ENCODE measurements around the gene SP100.

The SP100 gene

DNA sequence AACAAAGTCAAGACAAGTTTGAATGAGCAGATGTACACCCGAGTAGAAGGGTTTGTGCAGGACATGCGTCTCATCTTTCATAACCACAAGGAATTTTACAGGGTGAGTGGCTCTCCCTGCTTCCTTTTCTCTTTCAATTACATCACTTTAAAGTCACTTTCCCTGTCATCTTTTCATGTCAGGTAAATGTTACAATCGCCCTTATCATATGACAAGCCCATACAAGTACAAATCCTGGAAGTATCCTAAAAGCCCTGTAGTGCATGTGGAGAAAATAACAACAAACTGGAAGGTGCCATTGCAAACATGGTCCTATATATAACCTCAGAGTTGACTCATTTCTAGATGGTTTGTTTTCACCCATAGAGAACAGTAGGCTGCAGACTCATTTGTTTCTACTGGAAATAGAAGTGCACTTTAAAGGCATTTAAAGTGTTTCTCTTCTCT, 126.0 kb downstream of the SP100 start:
- no peak for DNase-seq (ENCODE audit: low spot score)

DNA sequence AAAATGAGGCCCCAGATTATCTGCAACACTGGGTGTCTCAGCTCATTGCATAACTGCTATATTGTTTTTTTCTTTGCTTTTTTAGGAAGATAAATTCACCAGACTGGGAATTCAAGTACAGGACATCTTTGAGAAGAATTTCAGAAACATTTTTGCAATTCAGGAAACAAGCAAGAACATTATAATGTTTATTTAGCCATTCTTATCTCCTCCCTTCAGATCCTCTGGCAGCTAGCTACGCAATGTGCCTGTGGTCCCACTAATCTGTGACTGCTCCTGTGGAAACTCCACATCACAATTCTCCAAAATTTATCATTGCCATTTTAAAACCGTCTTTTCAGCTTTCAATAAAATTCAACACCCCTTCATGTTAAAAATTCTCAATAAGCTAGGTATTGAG, 126.8 kb downstream of the SP100 start:
- DNase-seq (ENCODE audit: low spot score), result no peak

GRCh38 chr2:230552181-230552580, 136.2 kb downstream of the SP100 start:
- no peak for DNase-seq (ENCODE audit: low spot score)

DNA sequence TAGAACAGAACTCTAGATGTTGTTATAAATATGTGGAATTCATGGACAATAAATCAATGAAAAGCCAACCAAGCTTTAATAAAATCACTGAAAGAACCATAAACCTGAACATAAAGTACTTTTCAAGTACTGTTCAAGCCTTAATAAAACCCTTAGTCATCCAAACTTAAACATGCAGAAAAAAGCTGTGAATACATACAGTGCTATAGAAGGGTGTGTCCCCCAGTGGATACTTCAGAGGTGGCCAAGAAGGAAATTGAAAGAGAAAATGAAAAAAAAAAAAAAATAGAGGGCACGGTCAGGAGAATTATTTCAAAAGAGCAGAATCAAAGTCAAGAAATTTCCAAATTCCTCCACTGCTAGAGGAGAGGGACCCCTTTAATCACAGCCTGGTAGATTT, 141.1 kb downstream of the SP100 start:
- DNase-seq (ENCODE audit: low spot score), result no peak

DNA sequence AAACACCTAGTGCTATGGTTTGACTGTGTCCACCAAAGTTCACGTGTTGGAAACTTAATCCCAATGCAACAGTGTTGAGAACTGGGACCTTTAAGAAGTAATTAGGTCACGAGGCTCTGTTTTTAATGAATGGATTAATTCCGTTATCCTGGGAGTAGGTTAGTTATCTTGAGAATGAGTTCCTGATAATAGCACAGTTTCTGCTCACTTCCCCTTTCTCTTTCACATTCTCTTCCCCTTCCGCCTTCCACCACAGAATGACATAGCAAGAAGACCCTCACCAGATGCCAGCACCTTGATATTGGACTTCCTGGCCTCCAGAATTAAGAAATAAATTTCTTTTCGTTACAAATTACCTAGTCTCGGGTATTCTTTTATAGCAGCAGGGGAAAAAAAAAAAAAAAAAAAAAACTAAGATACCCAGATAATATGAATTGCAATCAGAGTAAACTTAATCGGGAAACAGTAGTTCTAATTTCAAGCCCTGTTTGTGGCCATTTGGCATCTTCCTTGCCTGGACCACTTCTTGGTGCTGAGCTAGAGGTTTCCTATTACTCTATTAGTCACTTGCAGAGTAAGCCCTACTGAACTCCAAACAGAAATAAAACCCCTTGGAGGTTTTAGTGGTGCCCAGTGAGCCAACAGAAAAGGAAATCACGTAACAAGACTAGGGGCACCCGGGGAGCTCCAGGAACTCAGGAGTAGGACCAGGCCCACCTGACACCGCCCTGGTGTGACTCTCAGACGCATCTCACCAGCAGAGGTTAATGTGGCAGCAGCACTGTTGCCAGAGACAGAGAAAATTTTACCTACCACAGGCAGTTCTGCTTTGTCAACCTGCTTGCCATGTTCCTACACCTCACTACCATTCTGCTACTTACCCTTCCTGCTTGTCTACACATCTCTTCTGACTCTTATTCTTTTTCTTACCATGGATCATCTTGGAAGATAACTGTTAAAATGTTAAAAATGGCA, 149.1 kb downstream of the SP100 start:
- no peak for DNase-seq (ENCODE audit: low spot score)

DNA sequence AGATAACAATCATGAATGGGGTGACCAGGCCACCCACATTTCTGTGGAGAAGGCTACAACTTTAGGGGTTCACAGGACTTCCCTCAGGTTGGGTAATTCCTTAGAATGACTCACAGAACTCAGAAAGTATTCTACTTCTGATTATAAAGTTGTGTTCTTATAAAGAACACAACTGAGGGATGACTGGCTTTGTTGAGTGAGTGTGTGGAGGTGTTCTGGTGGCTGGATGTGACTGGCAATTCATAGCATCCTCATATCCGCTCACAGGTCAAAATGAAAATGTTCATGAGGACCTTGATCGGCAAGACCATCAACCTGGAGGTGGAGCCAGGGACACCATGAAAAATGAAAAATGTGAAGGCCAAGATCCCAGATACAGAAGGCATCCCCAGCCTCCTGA, 153.3 kb downstream of the SP100 start:
- DNase-seq (ENCODE audit: low spot score), result no peak

- DNase-seq (ENCODE audit: low spot score), result no peak
Observed at GRCh38 chr2:230570987-230571386, 155.0 kb downstream of the SP100 start.

DNA sequence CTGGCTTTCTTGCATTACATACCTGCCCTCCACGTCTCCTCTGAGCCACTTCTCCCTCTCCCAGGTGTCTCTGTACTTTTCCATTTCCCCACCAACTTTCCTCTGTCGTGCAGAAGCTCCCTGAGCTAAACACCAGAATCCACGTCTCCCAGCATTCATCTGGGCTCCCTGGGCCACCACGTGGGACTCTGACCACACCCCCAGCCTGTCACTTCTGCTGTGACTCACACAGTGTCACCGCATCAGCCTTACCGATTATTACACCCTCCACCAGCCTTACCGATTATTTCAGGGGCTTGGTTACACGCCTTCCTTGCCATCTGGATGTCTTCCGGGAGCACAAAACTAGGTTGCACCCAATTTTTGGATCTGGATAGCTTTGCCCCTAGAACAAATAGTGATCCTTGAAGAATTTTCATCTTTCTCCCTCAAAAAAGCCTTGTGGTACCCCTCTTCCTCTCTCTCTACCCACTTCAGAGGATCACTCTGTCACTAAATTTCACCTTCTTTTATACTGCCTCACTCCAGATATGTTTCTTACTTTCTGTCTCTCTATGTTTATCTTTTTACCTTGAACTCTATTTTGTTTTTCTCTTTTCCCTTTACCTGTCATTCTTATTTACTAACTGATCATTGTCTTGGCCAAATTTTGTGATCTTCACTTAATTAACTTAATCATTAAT, 159.8 kb downstream of the SP100 start:
- no peak for DNase-seq (ENCODE audit: low spot score)

GRCh38 chr2:230577114-230577513, 161.1 kb downstream of the SP100 start:
- DNase-seq (ENCODE audit: low spot score), result no peak

- DNase-seq (ENCODE audit: low spot score), result no peak
Observed at GRCh38 chr2:230578106-230578505, 162.1 kb downstream of the SP100 start.

- DNase-seq (ENCODE audit: low spot score), result no peak
Observed at GRCh38 chr2:230582851-230583283, 166.9 kb downstream of the SP100 start.

DNA sequence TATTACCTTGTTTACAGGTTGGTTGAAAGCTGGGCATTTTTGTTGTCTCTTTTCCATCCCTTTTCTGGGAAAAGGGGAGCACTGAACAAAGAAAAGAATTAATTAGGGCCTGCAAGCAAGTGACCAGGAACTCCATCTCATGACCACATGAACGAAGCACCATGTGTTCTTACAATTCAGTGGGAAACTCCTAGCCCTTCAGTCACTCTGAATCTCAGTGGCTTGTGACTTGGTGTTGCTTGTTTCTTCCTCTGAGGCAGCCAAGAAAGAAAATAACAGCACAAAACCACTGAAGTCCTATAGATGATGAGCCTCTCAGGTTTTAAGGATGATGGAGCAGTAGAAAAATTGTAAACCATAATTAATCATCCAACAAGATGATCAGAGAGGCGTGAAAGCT, 167.6 kb downstream of the SP100 start:
- DNase-seq (ENCODE audit: low spot score), result no peak

DNA sequence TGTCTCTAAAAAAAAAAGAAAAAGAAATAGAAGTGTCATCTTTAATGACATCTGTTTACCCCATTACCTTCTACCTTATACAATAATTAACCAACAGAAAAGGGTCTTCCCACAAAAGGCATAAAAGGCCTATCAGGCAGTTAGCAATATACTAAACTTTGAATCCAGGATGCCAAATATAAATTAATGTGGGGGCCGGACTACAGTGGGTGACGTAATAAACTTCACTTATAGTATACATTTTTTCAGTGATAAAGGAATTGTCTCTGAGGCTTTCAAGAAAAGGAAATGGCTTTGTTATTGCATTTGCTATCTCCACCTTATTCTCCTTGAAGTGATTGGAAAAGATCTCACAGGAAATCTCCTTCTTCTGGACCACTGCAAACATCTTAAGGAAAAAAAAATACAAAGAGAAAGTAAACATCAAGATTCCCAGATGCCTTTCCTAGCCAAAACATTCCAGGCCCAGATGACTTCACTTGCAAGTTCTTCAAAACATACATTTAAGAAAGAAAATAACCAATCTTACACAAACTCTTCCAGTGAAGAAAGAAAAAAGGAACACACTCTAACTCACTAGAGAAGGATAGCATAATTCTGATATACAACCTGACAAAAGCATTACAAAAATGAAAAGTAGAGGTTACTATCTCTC, 170.5 kb downstream of the SP100 start:
- DNase-seq (ENCODE audit: low spot score), result no peak

- no peak for DNase-seq (ENCODE audit: low spot score)
Observed at GRCh38 chr2:230589025-230589424, 173.0 kb downstream of the SP100 start.

DNA sequence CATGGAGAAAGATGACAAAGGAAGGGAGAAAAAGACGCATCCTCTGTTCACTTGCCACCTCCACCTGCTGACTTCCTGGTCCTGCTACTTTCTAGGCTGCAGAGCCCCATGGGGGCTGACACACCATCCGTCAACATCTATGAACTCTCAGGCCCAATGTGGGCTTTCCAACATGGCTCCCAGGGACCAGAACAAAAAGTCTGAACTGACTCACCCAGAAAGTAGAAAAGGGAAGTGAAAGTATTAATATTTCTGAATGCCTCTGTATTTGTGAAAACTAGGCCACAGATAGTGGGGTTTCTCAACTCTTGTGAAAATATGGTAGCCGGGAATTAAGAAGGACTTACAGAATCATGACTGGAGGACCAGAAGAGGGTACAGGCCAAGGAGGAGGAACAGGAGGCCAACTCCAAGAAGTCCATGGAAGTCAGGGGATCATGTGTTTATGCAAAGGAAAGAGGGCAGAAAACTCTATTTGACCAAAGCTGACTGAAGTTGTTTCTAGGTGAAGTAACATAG, 173.6 kb downstream of the SP100 start:
- DNase-seq (ENCODE audit: low spot score), result no peak

DNA sequence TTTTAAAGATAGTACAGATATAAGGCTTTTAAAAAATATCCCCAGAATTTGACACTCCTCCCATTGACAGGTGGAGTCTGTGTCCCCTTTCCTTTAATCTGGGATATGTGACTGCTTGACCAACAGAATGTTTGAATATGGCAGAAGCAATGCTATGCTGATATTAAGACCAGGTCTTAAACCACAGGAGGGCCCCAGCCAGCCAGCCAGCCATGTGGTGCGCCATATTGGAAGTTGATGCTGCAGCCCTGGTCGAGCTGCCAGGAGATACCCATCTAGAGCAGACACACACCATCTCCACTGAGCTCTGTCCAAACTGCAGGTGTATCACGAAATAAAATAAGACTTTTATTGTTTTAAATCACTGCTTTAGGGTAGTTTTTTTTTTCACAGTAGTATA, 174.3 kb downstream of the SP100 start:
- DNase-seq (ENCODE audit: low spot score), result no peak

GRCh38 chr2:230591850-230592249, 175.8 kb downstream of the SP100 start:
- no peak for DNase-seq (ENCODE audit: low spot score)

- DNase-seq (ENCODE audit: low spot score), result no peak
Observed at GRCh38 chr2:230592775-230593174, 176.8 kb downstream of the SP100 start.
